Measurements from ENCODE around the gene MRAP2.
"Not testable (repeated sequence)": the region's sequence is repeated elsewhere in the genome, so short reads cannot be mapped to it uniquely, and the experiment has no call there.

MRAP2 gene

GRCh38 chr6:84032000-84032399 lies 1.6 kb upstream of the MRAP2 start:
- not testable (repeated sequence) for DNase-seq

- DNase-seq = no peak
These were observed 1.9 kb downstream of the MRAP2 start for GRCh38 chr6:84035484-84035883.

GRCh38 chr6:84037425-84038089 lies 4.0 kb downstream of the MRAP2 start:
- DNase-seq = no peak

GRCh38 chr6:84042603-84043002 lies 9.0 kb downstream of the MRAP2 start:
- no peak for DNase-seq

- DNase-seq = no peak
These were observed 10.0 kb downstream of the MRAP2 start for GRCh38 chr6:84043555-84043954.

- DNase-seq = no peak
These were observed 13.2 kb downstream of the MRAP2 start for GRCh38 chr6:84046755-84047154.

- DNase-seq = no peak
These were observed 15.0 kb downstream of the MRAP2 start for GRCh38 chr6:84048588-84048987.

GRCh38 chr6:84050408-84050807 lies 16.8 kb downstream of the MRAP2 start:
- no peak for DNase-seq

- DNase-seq = no peak
These were observed 18.8 kb downstream of the MRAP2 start for GRCh38 chr6:84052204-84052882.

- DNase-seq = no peak
These were observed 19.3 kb downstream of the MRAP2 start for GRCh38 chr6:84052883-84053241.

- DNase-seq = no peak
These were observed 22.1 kb downstream of the MRAP2 start for GRCh38 chr6:84055647-84056046.

- no peak for DNase-seq
These were observed 24.3 kb downstream of the MRAP2 start for GRCh38 chr6:84057908-84058307.

GRCh38 chr6:84059082-84059481 lies 25.5 kb downstream of the MRAP2 start:
- no peak for DNase-seq

- no peak for DNase-seq
These were observed 27.6 kb downstream of the MRAP2 start for GRCh38 chr6:84061174-84061573.

GRCh38 chr6:84061613-84062398 lies 28.2 kb downstream of the MRAP2 start:
- no peak for DNase-seq

- no peak for DNase-seq
These were observed 29.1 kb downstream of the MRAP2 start for GRCh38 chr6:84062519-84063154.

- DNase-seq = no peak
These were observed 32.2 kb downstream of the MRAP2 start for GRCh38 chr6:84065693-84066290.

- no peak for DNase-seq
These were observed 33.0 kb downstream of the MRAP2 start for GRCh38 chr6:84066536-84066935.

- not testable (repeated sequence) for DNase-seq
These were observed 35.3 kb downstream of the MRAP2 start for GRCh38 chr6:84068873-84069272.

- no peak for DNase-seq
These were observed 38.9 kb downstream of the MRAP2 start for GRCh38 chr6:84072442-84072997.

- DNase-seq = no peak
These were observed 41.6 kb downstream of the MRAP2 start for GRCh38 chr6:84074988-84075781.

GRCh38 chr6:84077645-84078044 lies 44.1 kb downstream of the MRAP2 start:
- no peak for DNase-seq

Measured in inflammatory macrophage (primary cell).